ENCODE results near the gene ECT2L. TPM values are rescaled to one million over a fixed set of nuclear protein-coding genes. Genes with fewer than 3 reads are reported as not detected.
A peak's percentile ranks its signal among the peaks of the same experiment; 100 is the strongest.

The ECT2L gene
- total RNA-seq, 5 donors from 2014 or later (not counting 1 experiment from before 2014, with no cell fraction given) = 0.06 TPM; not detected in 3

DNA sequence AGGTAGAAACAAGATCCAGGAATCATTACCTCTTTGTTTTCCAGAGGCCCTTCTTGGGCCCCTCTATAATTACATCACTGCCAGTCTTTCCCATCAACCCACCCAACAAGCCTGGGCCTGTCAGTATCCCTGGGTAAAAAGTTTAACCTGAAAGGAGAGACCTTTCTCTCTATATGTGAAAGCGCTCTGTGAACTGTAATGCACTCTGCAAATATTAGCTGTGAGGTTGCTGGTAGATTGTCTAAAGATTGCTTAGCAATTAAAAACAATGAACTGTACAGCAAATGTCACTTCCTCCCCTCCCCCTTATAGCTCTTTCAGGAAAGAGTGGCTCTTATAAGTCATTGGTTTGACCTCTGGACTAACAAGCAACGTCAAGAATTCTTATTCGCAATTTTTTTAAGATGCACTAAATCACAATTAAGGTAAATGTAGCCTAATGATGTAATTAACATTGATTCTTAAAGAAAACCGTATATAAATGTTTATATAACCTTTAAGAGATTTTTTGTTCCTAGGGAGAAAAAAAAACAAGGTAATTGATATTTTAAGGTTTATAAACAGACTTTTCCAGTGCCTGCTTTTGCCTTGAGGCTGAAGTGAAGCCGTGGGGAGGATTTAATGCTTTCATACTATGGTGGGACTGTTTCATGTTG lies 18.4 kb downstream of the ECT2L start:
- no peaks in the 10 kb centered on the region for H3K27me3 Mint-ChIP-seq
- WGBS (ENCODE audit: insufficient coverage) = no CpG with 5 or more reads among the region's 5 CpGs
- H3K9me3 ChIP-seq = no peaks in the 10 kb centered on the region
- no peak overlapping the region for H3K4me3 ChIP-seq (ENCODE audit: control insufficient read depth in 1 of 2, extremely low read depth in 1 of 2, low read length in 1 of 2)
- H3K27ac Mint-ChIP-seq = no peak overlapping the region
- ATAC-seq (replicated peaks in 1 of 4) (no peak), DNase-seq (no peak)
- no peak overlapping the region for H3K27ac ChIP-seq (ENCODE audit: low read length)
- no peaks in the 10 kb centered on the region for H3K36me3 ChIP-seq (ENCODE audit: control insufficient read depth in 2 of 2, extremely low read depth in 1 of 2, insufficient read depth in 1 of 2, low read length in 1 of 2)
- no peaks in the 10 kb centered on the region for H3K9me3 Mint-ChIP-seq
- POLR2A ChIA-PET = no interaction called here
- H3K4me1 Mint-ChIP-seq = peaks cover 5 to 14% (median 6%) of the 10 kb centered on the region in 3 donors
- no peaks in the 10 kb centered on the region for H3K27me3 ChIP-seq (replicated peaks in 1 of 2; ENCODE audit: control insufficient read depth in 2 of 2, extremely low read depth in 1 of 2, insufficient read depth in 2 of 2, low read length in 1 of 2)
- no peaks in the 10 kb centered on the region for H3K4me1 ChIP-seq (ENCODE audit: control insufficient read depth in 1 of 2, extremely low read depth in 1 of 2, insufficient read depth in 2 of 2, low read length in 2 of 2)
- CTCF ChIA-PET = interaction anchor here in 1 of 2 donors (0.5 to 2.4 kb wide), 4 partner anchors 31 to 1864 kb away, joined by 3 to 8 read pairs (median 3); no protein-coding TSS in a partner anchor
- no peak overlapping the region for H3K4me3 Mint-ChIP-seq
- no peaks in the 10 kb centered on the region for H3K36me3 Mint-ChIP-seq

DNA sequence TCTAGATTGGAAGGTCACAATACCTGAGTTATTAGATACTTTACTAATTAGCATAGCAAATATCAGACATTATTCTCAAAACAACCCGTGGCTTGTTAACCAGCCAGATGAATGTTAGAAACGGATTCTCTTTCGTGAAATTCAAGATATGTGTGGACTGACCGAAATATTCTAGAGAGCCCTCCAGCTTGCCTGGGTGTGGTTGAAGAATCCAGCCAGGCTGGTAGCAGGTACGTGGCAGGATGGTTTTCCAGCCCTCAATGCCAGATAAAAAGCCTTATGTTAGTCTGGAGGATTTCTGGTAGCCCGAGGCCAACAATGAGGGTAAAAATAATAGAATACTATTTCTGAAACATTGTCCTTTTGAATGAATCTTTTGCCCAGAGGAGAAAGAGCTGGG lies 19.3 kb downstream of the ECT2L start:
- H3K27ac ChIP-seq (ENCODE audit: low read length) = no peak overlapping the region
- H3K27me3 Mint-ChIP-seq = no peaks in the 10 kb centered on the region
- WGBS (ENCODE audit: insufficient coverage) = 90% methylated on average over 3 of the region's 6 CpGs
- no peak overlapping the region for H3K4me3 ChIP-seq (ENCODE audit: control insufficient read depth in 1 of 2, extremely low read depth in 1 of 2, low read length in 1 of 2)
- ATAC-seq (replicated peaks in 1 of 4) (no peak), DNase-seq (no peak)
- no peak overlapping the region for H3K4me3 Mint-ChIP-seq
- H3K27me3 ChIP-seq (replicated peaks in 1 of 2; ENCODE audit: control insufficient read depth in 2 of 2, extremely low read depth in 1 of 2, insufficient read depth in 2 of 2, low read length in 1 of 2) = no peaks in the 10 kb centered on the region
- ChIA-PET POLR2A (no interaction called here), CTCF (interaction anchor here in 1 of 2 donors (0.5 to 2.4 kb wide), 7 partner anchors 174 to 1863 kb away, joined by 3 to 16 read pairs (median 3); no protein-coding TSS in a partner anchor)
- H3K36me3 Mint-ChIP-seq = no peaks in the 10 kb centered on the region
- no peaks in the 10 kb centered on the region for H3K9me3 ChIP-seq
- no peaks in the 10 kb centered on the region for H3K36me3 ChIP-seq (ENCODE audit: control insufficient read depth in 2 of 2, extremely low read depth in 1 of 2, insufficient read depth in 1 of 2, low read length in 1 of 2)
- H3K9me3 Mint-ChIP-seq = no peaks in the 10 kb centered on the region
- peaks cover 5 to 14% (median 6%) of the 10 kb centered on the region in 3 donors for H3K4me1 Mint-ChIP-seq
- H3K27ac Mint-ChIP-seq = no peak overlapping the region
- no peaks in the 10 kb centered on the region for H3K4me1 ChIP-seq (ENCODE audit: control insufficient read depth in 1 of 2, extremely low read depth in 1 of 2, insufficient read depth in 2 of 2, low read length in 2 of 2)

- CTCF ChIA-PET = interaction anchor here (0.6 to 2.4 kb wide), 13 partner anchors 16 to 1228 kb away, joined by 3 to 16 read pairs (median 4); no protein-coding TSS in a partner anchor
- no peak overlapping the region for H3K27ac ChIP-seq (ENCODE audit: low read length)
- no peak overlapping the region for H3K4me3 Mint-ChIP-seq
- ATAC-seq (replicated peaks in 1 of 4) (peak; percentile 51 to 69 (median 60)), DNase-seq (peak in 1 of 35 experiments; percentile 60)
- POLR2A ChIA-PET = interaction anchor here in 1 of 2 donors (0.7 kb wide), 2 partner anchors 140 to 476 kb away, joined by 3 to 8 read pairs; partner anchors contain the start of gene TXLNB
- no peaks in the 10 kb centered on the region for H3K36me3 Mint-ChIP-seq
- H3K36me3 ChIP-seq (ENCODE audit: control insufficient read depth in 2 of 2, extremely low read depth in 1 of 2, insufficient read depth in 1 of 2, low read length in 1 of 2) = no peaks in the 10 kb centered on the region
- H3K27ac Mint-ChIP-seq = peak overlapping the region in 1 of 2 donors; percentile 56
- H3K27me3 Mint-ChIP-seq = no peaks in the 10 kb centered on the region
- peaks cover 5 to 14% (median 6%) of the 10 kb centered on the region in 3 donors for H3K4me1 Mint-ChIP-seq
- H3K27me3 ChIP-seq (replicated peaks in 1 of 2; ENCODE audit: control insufficient read depth in 2 of 2, extremely low read depth in 1 of 2, insufficient read depth in 2 of 2, low read length in 1 of 2) = no peaks in the 10 kb centered on the region
- no peak overlapping the region for H3K4me3 ChIP-seq (ENCODE audit: control insufficient read depth in 1 of 2, extremely low read depth in 1 of 2, low read length in 1 of 2)
- H3K4me1 ChIP-seq (ENCODE audit: control insufficient read depth in 1 of 2, extremely low read depth in 1 of 2, insufficient read depth in 2 of 2, low read length in 2 of 2) = no peaks in the 10 kb centered on the region
- no peaks in the 10 kb centered on the region for H3K9me3 ChIP-seq
- no peaks in the 10 kb centered on the region for H3K9me3 Mint-ChIP-seq
- WGBS (ENCODE audit: insufficient coverage) = no CpG with 5 or more reads among the region's 4 CpGs
Measured at GRCh38 chr6:138815797-138816528, 20.1 kb downstream of the ECT2L start.

GRCh38 chr6:138817799-138818198 lies 21.9 kb downstream of the ECT2L start:
- no peak for DNase-seq
- no peak for ATAC-seq (replicated peaks in 1 of 4)
- POLR2A ChIA-PET = no interaction called here
- Histone ChIP-seq H3K4me1 (ENCODE audit: control insufficient read depth in 1 of 2, extremely low read depth in 1 of 2, insufficient read depth in 2 of 2, low read length in 2 of 2) (no peaks in the 10 kb centered on the region), H3K9me3 (no peaks in the 10 kb centered on the region), H3K27ac (ENCODE audit: low read length) (no peak overlapping the region), H3K36me3 (ENCODE audit: control insufficient read depth in 2 of 2, extremely low read depth in 1 of 2, insufficient read depth in 1 of 2, low read length in 1 of 2) (no peaks in the 10 kb centered on the region), H3K4me3 (ENCODE audit: control insufficient read depth in 1 of 2, extremely low read depth in 1 of 2, low read length in 1 of 2) (no peak overlapping the region), H3K27me3 (replicated peaks in 1 of 2; ENCODE audit: control insufficient read depth in 2 of 2, extremely low read depth in 1 of 2, insufficient read depth in 2 of 2, low read length in 1 of 2) (no peaks in the 10 kb centered on the region)
- H3K36me3 Mint-ChIP-seq = no peaks in the 10 kb centered on the region
- H3K4me1 Mint-ChIP-seq = peaks cover 5 to 14% (median 6%) of the 10 kb centered on the region in 3 donors
- 53% methylated on average over 4 of the region's 4 CpGs for WGBS (ENCODE audit: insufficient coverage)
- H3K27ac Mint-ChIP-seq = no peak overlapping the region
- no peak overlapping the region for H3K4me3 Mint-ChIP-seq
- CTCF ChIA-PET = interaction anchor here (0.9 to 1.2 kb wide), 2 partner anchors 405 to 552 kb away, joined by 3 to 4 read pairs; no protein-coding TSS in a partner anchor
- H3K9me3 Mint-ChIP-seq = no peaks in the 10 kb centered on the region
- no peaks in the 10 kb centered on the region for H3K27me3 Mint-ChIP-seq

- Histone ChIP-seq H3K36me3 (ENCODE audit: control insufficient read depth in 2 of 2, extremely low read depth in 1 of 2, insufficient read depth in 1 of 2, low read length in 1 of 2) (no peaks in the 10 kb centered on the region), H3K9me3 (no peaks in the 10 kb centered on the region), H3K27me3 (replicated peaks in 1 of 2; ENCODE audit: control insufficient read depth in 2 of 2, extremely low read depth in 1 of 2, insufficient read depth in 2 of 2, low read length in 1 of 2) (no peaks in the 10 kb centered on the region), H3K4me1 (ENCODE audit: control insufficient read depth in 1 of 2, extremely low read depth in 1 of 2, insufficient read depth in 2 of 2, low read length in 2 of 2) (no peaks in the 10 kb centered on the region), H3K4me3 (ENCODE audit: control insufficient read depth in 1 of 2, extremely low read depth in 1 of 2, low read length in 1 of 2) (no peak overlapping the region), H3K27ac (ENCODE audit: low read length) (no peak overlapping the region)
- Mint-ChIP-seq H3K4me3 (no peak overlapping the region), H3K36me3 (no peaks in the 10 kb centered on the region), H3K27ac (no peak overlapping the region), H3K4me1 (peaks cover 5 to 14% (median 6%) of the 10 kb centered on the region in 3 donors), H3K9me3 (no peaks in the 10 kb centered on the region), H3K27me3 (no peaks in the 10 kb centered on the region)
- no peak for DNase-seq
- CTCF ChIA-PET = interaction anchor here (0.6 to 1.2 kb wide), 4 partner anchors 21 to 551 kb away, joined by 3 to 4 read pairs (median 4); no protein-coding TSS in a partner anchor
- POLR2A ChIA-PET = no interaction called here
- 94% methylated on average over 7 of the region's 10 CpGs for WGBS (ENCODE audit: insufficient coverage)
- no peak for ATAC-seq (replicated peaks in 1 of 4)
Measured at GRCh38 chr6:138818496-138819194, 22.8 kb downstream of the ECT2L start.

DNA sequence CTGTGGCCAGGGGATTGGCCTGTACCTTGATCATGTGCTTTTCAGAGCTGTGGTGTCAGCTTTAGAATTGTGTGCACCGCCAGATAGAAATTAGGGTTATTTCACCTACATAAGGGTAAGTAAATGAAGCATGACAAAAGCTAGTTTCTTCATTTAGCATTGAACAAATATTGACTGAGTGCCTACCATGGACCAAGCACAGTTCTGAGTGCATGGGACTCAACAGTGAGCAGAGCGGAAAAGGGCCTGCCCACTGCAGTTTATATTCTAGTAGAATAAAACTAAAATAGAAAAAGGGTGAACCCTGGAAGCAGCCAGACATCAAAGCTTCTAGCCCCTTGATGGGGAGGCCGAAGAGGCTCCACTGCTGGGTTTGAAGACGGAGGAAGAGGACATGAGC lies 25.6 kb downstream of the ECT2L start:
- Histone ChIP-seq H3K4me3 (ENCODE audit: control insufficient read depth in 1 of 2, extremely low read depth in 1 of 2, low read length in 1 of 2) (no peak overlapping the region), H3K27me3 (replicated peaks in 1 of 2; ENCODE audit: control insufficient read depth in 2 of 2, extremely low read depth in 1 of 2, insufficient read depth in 2 of 2, low read length in 1 of 2) (no peaks in the 10 kb centered on the region), H3K4me1 (ENCODE audit: control insufficient read depth in 1 of 2, extremely low read depth in 1 of 2, insufficient read depth in 2 of 2, low read length in 2 of 2) (peaks cover 0 to 6% of the 10 kb centered on the region in 2 experiments), H3K27ac (ENCODE audit: low read length) (no peak overlapping the region), H3K36me3 (ENCODE audit: control insufficient read depth in 2 of 2, extremely low read depth in 1 of 2, insufficient read depth in 1 of 2, low read length in 1 of 2) (no peaks in the 10 kb centered on the region), H3K9me3 (no peaks in the 10 kb centered on the region)
- Mint-ChIP-seq H3K27me3 (no peaks in the 10 kb centered on the region), H3K4me3 (no peak overlapping the region), H3K36me3 (no peaks in the 10 kb centered on the region), H3K9me3 (no peaks in the 10 kb centered on the region), H3K27ac (no peak overlapping the region), H3K4me1 (peaks cover 0 to 14% (median 7%) of the 10 kb centered on the region in 3 donors)
- WGBS (ENCODE audit: insufficient coverage) = 79% methylated on average over 3 of the region's 4 CpGs
- no peak for DNase-seq
- POLR2A ChIA-PET = no interaction called here
- no peak for ATAC-seq (replicated peaks in 1 of 4)
- CTCF ChIA-PET = no interaction called here
